ENCODE data around the gene MYO1B.

The MYO1B gene

DNA sequence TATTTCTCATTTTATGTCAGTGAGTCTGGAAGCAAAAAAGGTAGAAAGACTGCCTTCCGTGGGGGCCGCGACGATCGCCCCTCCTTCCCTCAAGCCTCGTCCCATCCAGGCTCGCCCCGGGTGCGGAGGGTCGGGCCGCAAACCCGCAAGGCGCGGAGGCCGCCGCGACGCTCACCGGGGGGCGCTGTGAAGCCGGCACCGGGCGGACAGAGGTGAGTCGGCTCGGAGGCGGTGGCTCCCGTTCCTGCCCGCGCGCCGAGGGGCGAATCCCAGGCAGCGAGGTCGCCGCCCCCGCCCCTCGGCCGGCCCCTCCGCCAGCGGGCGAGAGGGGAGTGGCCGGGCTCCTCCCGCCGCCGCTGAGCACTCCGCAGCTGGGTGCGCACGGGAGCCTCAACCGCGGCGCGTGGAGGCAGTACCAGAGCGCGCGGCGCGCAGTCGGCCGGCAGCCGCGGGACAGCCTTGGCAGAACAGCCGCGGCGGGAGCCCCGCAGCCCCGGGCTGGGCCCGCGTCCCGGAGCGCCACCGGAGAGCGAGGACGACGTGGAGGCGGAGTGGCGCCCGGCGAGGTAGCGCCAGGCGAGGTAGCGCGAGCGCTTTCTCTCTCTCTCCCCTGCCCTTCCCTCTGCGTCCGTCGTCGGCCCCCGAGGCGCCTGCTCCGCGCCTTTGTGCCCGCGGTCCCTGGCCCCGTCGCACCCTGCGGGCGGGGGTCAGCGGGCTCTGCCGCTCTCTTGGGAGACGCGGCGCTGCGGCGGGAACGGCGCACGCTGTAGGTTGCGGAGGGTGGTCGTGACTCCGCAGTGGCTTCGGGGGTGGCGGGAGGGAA, at the start of gene MYO1B:
Gene MYO1B (plus strand): TSS at position 359 of the 823 bp plus-strand sequence. CDS start 31,492 bp downstream, outside the sequence.
- DNase-seq = peak; percentile 22

DNA sequence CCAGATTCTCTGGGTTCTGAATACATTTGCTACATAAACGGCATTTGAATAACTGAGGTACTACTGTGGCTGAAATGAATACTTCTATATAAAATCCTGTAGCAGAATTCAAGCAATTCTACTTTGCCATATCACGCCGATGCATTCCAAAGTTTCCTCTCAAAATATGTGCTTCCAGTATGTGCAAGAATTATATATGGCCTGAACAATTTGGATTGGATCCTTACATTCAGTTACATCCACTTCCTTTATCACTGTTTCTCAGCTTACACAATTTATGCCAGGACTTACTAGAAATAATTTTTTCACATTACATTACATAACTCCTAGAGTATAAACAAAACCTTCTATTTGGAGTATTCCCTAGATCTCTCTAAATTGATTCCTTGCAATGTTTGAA, 48.1 kb upstream of the MYO1B start:
- DNase-seq = peak in 1 of 2 experiments; percentile 9

GRCh38 chr2:191198271-191198670, 46.9 kb upstream of the MYO1B start:
- no peak for DNase-seq

DNA sequence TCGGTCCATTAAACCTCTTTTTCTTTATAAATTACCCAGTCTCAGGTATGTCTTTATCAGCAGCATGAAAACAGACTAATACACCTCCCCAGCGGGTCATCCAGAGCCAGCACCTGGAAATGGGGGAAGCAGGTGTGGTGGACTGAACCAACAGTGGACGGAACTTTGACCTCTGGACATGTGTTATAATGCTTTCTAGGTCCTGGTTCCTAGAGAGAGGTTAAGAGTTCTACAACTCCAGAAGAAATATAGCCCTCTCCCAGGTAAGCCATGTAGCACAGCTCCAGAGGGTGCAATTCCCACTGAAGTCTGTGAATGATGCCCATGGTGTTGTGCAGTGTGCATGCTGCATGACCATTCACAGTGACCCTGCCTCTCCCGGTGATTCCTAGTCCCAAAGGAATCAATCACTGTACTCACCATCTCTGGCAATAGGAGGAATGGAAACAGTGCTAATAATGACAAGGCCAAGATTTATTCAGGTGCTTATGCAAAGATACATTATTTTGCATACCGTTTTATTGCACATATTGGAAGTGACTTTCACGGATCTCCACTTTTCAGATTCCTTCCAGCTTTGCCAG, 45.2 kb upstream of the MYO1B start:
- DNase-seq = no peak

GRCh38 chr2:191200910-191201309, 44.3 kb upstream of the MYO1B start:
- DNase-seq = no peak

GRCh38 chr2:191202209-191202721, 42.9 kb upstream of the MYO1B start:
- no peak for DNase-seq

DNA sequence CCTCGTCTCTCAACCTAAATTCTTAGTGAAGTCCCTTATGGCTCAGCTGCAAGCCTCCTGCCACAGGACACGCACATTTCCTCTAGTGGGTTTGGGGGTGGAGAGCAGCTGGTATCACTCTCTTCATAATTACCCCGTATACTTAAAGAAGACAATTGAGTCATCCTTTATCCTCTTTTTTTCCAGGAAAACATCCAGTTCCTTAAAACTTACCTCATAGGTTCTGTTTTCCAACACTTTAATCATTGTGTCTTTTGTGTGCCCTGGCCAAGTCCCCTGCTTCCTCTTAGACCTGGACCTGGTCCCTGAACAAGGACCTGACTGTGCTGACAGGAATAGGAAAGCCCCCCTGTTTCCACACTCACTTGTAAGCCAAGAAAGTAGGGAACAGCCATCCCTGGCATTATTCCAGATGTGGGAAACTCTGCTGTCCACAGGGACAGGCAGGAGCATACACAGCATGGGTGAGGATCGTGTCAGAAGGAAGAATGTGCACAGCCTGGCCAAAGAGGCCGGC, 42.3 kb upstream of the MYO1B start:
- no peak for DNase-seq

DNA sequence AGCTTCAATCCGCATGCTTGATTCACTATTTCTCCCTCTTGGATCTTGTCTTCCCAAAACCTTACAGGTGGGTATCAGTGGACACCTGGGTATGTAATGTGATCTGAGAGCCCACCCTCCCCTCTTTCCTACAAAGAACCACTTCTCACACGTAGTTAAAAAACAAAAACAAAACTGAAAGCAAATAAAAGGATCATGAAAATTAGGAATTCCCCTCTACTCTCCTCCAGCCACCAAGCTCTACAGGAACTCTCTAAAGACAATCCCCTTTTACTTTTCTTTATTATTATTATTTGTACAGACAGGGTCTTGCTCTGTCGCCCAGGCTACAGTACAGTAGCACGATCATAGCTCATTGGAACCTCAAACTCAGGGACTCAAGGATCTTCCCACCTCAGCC, 40.8 kb upstream of the MYO1B start:
- DNase-seq = no peak

DNA sequence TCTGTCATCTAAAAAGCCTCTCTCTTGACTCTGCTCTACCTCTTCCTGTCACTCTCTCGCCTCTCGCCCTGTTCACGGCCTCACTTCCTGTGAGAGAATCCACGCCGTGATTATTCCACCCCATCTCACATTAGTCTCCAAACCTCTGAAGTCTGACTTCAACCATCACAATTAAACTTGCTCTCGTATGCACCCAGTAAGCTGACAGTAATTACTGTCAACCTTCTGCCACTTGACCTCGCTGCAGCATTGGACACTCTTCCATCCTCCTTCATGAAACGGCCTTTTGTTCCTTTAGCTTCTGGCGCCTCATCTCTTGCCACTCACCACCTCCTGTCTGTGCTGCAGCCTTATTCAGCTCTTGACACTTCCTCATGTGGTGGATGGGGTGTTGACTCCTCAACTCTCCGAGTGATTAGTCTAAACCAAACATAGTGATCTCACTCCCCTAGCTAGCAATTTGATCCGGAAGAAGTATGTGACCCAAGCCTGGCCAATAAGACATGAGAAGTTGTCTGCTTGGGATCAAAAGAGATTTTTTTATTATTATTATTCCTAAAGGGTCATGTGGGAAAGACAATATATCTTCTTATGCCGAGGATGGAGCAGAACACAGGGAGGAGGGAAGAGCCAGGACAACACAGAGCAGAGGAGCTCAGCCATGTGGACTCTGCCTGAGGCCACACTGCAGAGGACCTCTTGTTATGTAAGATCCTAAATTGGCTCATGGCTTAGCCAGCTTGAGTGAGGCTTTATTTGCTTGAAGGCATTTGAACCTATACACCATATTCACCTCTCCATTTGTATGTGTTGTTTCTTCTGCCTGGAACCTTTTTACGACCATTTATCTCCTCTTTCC, 38.4 kb upstream of the MYO1B start:
- no peak for DNase-seq

DNA sequence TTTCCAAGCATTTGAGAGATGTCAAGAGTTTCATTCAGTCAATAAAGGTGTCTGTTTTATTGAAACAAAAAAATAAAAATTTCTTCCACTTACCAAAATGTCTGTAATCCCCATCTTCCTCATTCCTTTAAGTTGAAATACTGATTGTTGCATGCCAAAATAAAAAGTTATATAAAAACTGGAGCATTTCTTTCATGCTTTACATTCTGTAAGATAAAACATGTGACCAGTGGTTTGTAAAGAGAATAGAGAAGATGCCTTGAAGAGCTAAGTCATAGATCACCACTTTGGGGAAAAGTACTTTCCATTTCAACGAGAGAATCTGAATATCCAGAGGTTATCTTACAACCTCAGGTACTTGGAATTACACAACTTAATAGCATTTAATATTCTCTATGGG, 35.9 kb upstream of the MYO1B start:
- DNase-seq = no peak

DNA sequence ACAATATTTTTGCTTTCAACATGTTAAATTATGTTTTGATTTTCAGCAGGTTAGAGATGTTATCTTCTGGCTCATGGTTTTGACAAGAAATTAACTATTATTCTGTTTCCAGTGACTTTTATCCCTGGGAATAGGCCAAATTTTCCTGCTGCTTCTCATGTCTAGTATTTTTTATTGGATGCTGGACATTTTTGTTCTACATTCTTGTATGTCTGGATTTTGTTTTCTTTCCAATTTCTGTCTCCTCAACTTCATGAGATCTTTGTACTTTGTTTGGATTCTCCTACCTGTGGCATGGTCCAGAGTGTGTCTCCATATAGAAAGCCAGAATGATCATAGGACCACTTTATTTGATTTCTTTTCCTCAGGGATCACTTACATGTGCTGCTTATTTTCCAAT, 33.1 kb upstream of the MYO1B start:
- no peak for DNase-seq

GRCh38 chr2:191213333-191213732, 31.9 kb upstream of the MYO1B start:
- no peak for DNase-seq

- DNase-seq = no peak
Measured at GRCh38 chr2:191215230-191215629, 30.0 kb upstream of the MYO1B start.

- DNase-seq = no peak
Measured at GRCh38 chr2:191215666-191216065, 29.5 kb upstream of the MYO1B start.

- DNase-seq = peak in 1 of 2 experiments; percentile 6
Measured at GRCh38 chr2:191217580-191217979, 27.6 kb upstream of the MYO1B start.

- DNase-seq = peak in 1 of 2 experiments; percentile 11
Measured at GRCh38 chr2:191218292-191218898, 26.8 kb upstream of the MYO1B start.

DNA sequence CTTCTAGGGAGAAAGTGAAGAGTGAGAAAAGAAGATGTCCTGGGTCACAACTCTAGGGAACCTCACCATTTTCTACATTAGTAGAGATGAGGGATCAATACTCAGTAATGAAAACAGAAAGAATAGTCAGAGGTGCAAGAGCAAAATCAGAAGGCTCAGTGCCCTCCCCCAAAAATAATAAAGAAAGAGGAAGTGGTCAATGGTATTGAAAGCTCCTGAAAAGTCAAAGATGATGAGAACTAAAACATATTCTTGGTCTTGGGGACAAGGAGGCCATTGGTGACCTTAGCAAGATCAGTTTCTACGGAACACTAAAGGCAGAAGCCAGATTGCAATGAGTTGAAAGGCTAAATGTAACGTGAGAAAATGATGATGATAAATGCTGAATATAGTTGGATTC, 24.5 kb upstream of the MYO1B start:
- no peak for DNase-seq

- DNase-seq = no peak
Measured at GRCh38 chr2:191221666-191222065, 23.5 kb upstream of the MYO1B start.

- no peak for DNase-seq
Measured at GRCh38 chr2:191222507-191222906, 22.7 kb upstream of the MYO1B start.

DNA sequence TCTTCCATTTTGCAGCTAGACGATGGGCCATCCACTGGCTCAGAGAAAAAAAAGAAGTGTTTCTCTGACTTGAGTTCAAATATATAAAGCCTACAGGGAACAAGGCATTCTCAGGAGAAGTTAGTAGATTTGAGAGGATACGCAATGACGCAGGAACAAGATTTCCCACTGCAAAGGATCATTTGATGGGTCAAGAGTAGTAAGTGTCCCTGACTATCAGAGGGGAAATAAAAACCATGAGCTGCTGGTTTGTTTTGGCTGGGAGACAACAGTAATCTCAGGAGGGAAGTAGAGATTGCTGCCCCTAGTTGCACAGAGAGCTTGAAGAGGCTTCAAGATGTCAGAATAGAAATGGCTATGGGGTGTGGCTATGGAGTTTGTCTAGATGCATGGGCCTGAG, 22.3 kb upstream of the MYO1B start:
- DNase-seq = no peak

- DNase-seq = no peak
Measured at GRCh38 chr2:191225126-191225525, 20.1 kb upstream of the MYO1B start.

GRCh38 chr2:191225690-191226089, 19.5 kb upstream of the MYO1B start:
- DNase-seq = no peak

GRCh38 chr2:191226196-191226595, 19.0 kb upstream of the MYO1B start:
- no peak for DNase-seq

All from AML-193 (cell line).